Endothelial cell of umbilical vein (primary cell): ENCODE results near the gene MEOX2. TPM values are rescaled to one million over a fixed set of nuclear protein-coding genes. Genes with fewer than 3 reads are reported as not detected.

Source experiments
- BruUV-seq: library from RNA; stranded (reverse); fragments of 400-500 nt; replicated peaks from 2 replicates; lab custom pipeline; 2021; lab: Mats Ljungman, UMichigan
- CTCF ChIA-PET: fragments of 300-600, 350-600 bp; sonication (Branson Sonifier 250); formaldehyde crosslinking; loops from one replicate; lab custom pipeline; 2021; ENCODE audit warnings: antibody characterized with exemption, inconsistent platforms; lab: Charles Lee
- POLR2A ChIA-PET: fragments of 300-600, 350-600 bp; sonication (Branson Sonifier 250); formaldehyde crosslinking; loops from one replicate; lab custom pipeline; 2021; ENCODE audit warnings: antibody characterized with exemption, inconsistent platforms; lab: Charles Lee
- DNase-seq: peaks from one replicate; pipeline ENCODE4 v3.0.0-alpha.2; 2011; ENCODE audit warnings: low read depth, low spot score
- FAIRE-seq: peaks from 2 replicates; lab custom pipeline; 2011; peaks lifted over from hg19 to GRCh38; lab: Jason Lieb, UNC
- H2AFZ ChIP-seq: 2 replicates; pipeline ENCODE4 v1.6.0; 2012; ENCODE audit warnings: low read depth, low read length, control low read depth, inconsistent platforms
- H3K27ac ChIP-seq: 2 replicates; pipeline ENCODE4 v1.5.1; 2011; ENCODE audit warnings: low read depth, mild to moderate bottlenecking, control low read depth, low read length, moderate library complexity; ENCODE audit not compliant: insufficient read depth
- H3K27me3 ChIP-seq, 2 experiments: 2 replicates each; pipeline versions ENCODE4 v1.6.0 to v1.6.1; 2011; ENCODE audit warnings: low read length in 2 of 2, mixed read lengths in 1 of 2; ENCODE audit not compliant: control insufficient read depth in 2 of 2, insufficient read depth in 2 of 2
- H3K36me3 ChIP-seq, 2 experiments: 2 replicates in 1 of 2; 3 replicates in 1 of 2; pipeline ENCODE4 v1.5.1; 2011; ENCODE audit warnings: low read length in 2 of 2, mild to moderate bottlenecking in 1 of 2, moderate library complexity in 1 of 2; ENCODE audit not compliant: control insufficient read depth in 2 of 2, insufficient read depth in 2 of 2; ENCODE audit errors: extremely low read depth in 1 of 2
- H3K4me1 ChIP-seq: 3 replicates; pipeline ENCODE4 v1.5.1; 2011; ENCODE audit warnings: mild to moderate bottlenecking, low read length; ENCODE audit not compliant: control insufficient read depth, insufficient read depth; ENCODE audit errors: extremely low read depth
- H3K4me2 ChIP-seq: 2 replicates; pipeline ENCODE4 v1.6.1; 2011; ENCODE audit warnings: low read length, control low read depth, mixed read lengths; ENCODE audit not compliant: insufficient read depth
- H3K4me3 ChIP-seq, 3 experiments: fragments of 200-600 bp in 1 of 3; sonication (generic), shearing (Covaris generic) in 1 of 3; replicated peaks in 1 of 3; 2 replicates each; pipeline ENCODE4 v1.5.1; 2011 to 2016; ENCODE audit warnings: control low read depth in 3 of 3, low read length in 3 of 3, mild to moderate bottlenecking in 2 of 3, inconsistent platforms in 1 of 3, low read depth in 1 of 3, moderate library complexity in 1 of 3; ENCODE audit not compliant: insufficient read depth in 1 of 3
- H3K79me2 ChIP-seq: 2 replicates; pipeline ENCODE4 v1.6.0; 2012; ENCODE audit warnings: low read length, inconsistent platforms; ENCODE audit not compliant: control insufficient read depth, insufficient read depth
- H3K9ac ChIP-seq: replicated peaks from 2 replicates; pipeline ENCODE3; 2011; ENCODE audit warnings: low read length, control low read depth; ENCODE audit not compliant: insufficient read depth; ENCODE audit errors: extremely low read depth
- H3K9me1 ChIP-seq: replicated peaks from 3 replicates; pipeline ENCODE4 v1.6.0; 2011; ENCODE audit warnings: mild to moderate bottlenecking, low read length; ENCODE audit not compliant: control insufficient read depth, insufficient read depth; ENCODE audit errors: extremely low read depth
- H3K9me3 ChIP-seq: replicated peaks from 2 replicates; pipeline ENCODE4 v1.5.1; 2012; ENCODE audit warnings: low read length, inconsistent platforms; ENCODE audit not compliant: control insufficient read depth, insufficient read depth
- H4K20me1 ChIP-seq: replicated peaks from 2 replicates; pipeline ENCODE3; 2011; ENCODE audit warnings: mild to moderate bottlenecking, low read length; ENCODE audit not compliant: control insufficient read depth, insufficient read depth; ENCODE audit errors: extremely low read depth
- EZH2 ChIP-seq: IDR thresholded peaks from 2 replicates; pipeline ENCODE4 v1.6.1; 2012; ENCODE audit warnings: borderline replicate concordance, low read depth, mild to moderate bottlenecking, moderate library complexity, low read length, inconsistent platforms; ENCODE audit not compliant: severe bottlenecking
- FOS ChIP-seq: IDR thresholded peaks from 2 replicates; pipeline ENCODE4 v1.6.1; 2011; ENCODE audit warnings: mild to moderate bottlenecking, low read length, moderate library complexity, borderline replicate concordance; ENCODE audit not compliant: insufficient read depth
- GATA2 ChIP-seq: IDR thresholded peaks from 2 replicates; pipeline ENCODE4 v1.7.0; 2011; ENCODE audit warnings: low read depth, mild to moderate bottlenecking, moderate library complexity, mixed read lengths, low read length; ENCODE audit not compliant: insufficient read length, insufficient read depth
- JUN ChIP-seq: IDR thresholded peaks from 2 replicates; pipeline ENCODE4 v1.6.1; 2011; ENCODE audit warnings: borderline replicate concordance, low read depth; ENCODE audit not compliant: insufficient read length, insufficient read depth
- MYC ChIP-seq: IDR thresholded peaks from one replicate; pipeline ENCODE4 v1.6.1; 2011; ENCODE audit warnings: mild to moderate bottlenecking, low read depth, low read length
- POLR2A ChIP-seq: IDR thresholded peaks from 2 replicates; pipeline ENCODE4 v1.6.1; 2012; ENCODE audit warnings: low read depth, mild to moderate bottlenecking, control low read depth, low read length
- POLR2AphosphoS5 ChIP-seq: IDR thresholded peaks from 2 replicates; pipeline ENCODE4 v1.6.1; 2012; ENCODE audit warnings: low read depth, mild to moderate bottlenecking, control low read depth, low read length, moderate library complexity; ENCODE audit not compliant: insufficient read depth
- dilution Hi-C: fragments of 300-500 bp; cut with MboI; formaldehyde crosslinking; loops from one replicate; pipeline ENCODE4 v1.15.0; 2019; ENCODE audit warnings: low sequenced_read_pairs; ENCODE audit not compliant: extremely low pct_ligation_motif_present
- intact Hi-C: fragments of 100-400 bp; cut with micrococcal nuclease; formaldehyde crosslinking; loops from one replicate; pipeline ENCODE4 v1.10.0; 2022
- polyA plus RNA-seq, 4 experiments: library from polyadenylated mRNA; depleted of rRNA in 3 of 4; stranded (reverse) in 3 of 4; unstranded in 1 of 4; fragments of >200 nt; gene quantifications; 2 replicates each; pipeline versions ENCODE4 v1.2.1 to v1.2.3, GENCODE V29; 2011 to 2012; ENCODE audit warnings: missing spikeins in 1 of 4
- total RNA-seq: library from RNA; stranded (reverse); gene quantifications from 2 replicates; pipeline ENCODE4 v1.2.3, GENCODE V29; 2021
- TF ChIP-seq, protein P1 (sequence below), 2 donors: IDR thresholded peaks; 1 replicate in 1 of 2; 2 replicates in 1 of 2; pipeline ENCODE4 v1.5.1; 2011; ENCODE audit warnings: low read length in 2 of 2, mild to moderate bottlenecking in 2 of 2, moderate library complexity in 2 of 2, control low read depth in 1 of 2, inconsistent platforms in 1 of 2, low read depth in 1 of 2; ENCODE audit not compliant: insufficient read depth in 1 of 2; ENCODE audit errors: extremely low read depth in 1 of 2
- TF ChIP-seq, protein P2 (sequence below): IDR thresholded peaks from 2 replicates; pipeline ENCODE4 v1.6.1; 2011; ENCODE audit not compliant: insufficient read depth, insufficient read length

MEOX2 gene
- total and polyA plus RNA-seq, 2 donors (not counting 3 experiments of a cell fraction or from before 2014, with no cell fraction given), result 11.6 to 45.1 TPM

- dilution Hi-C loops (no loop called here), intact Hi-C loops (loop anchor here (10.0 kb wide), 1 partner anchor 525 kb away; no protein-coding TSS in a partner anchor)
- Histone ChIP-seq H3K4me3 (no peak overlapping the region), H2AFZ (no peak overlapping the region), H3K36me3 (no peaks in the 10 kb centered on the region), H4K20me1 (no peaks in the 10 kb centered on the region), H3K79me2 (no peaks in the 10 kb centered on the region), H3K4me2 (no peak overlapping the region), H3K9ac (no peak overlapping the region), H3K9me1 (no peaks in the 10 kb centered on the region), H3K27me3 (no peaks in the 10 kb centered on the region), H3K4me1 (no peaks in the 10 kb centered on the region), H3K9me3 (no peaks in the 10 kb centered on the region), H3K27ac (no peak overlapping the region)
- ChIA-PET CTCF (interaction anchor here (2.4 kb wide), 1 partner anchor 9 kb away, joined by 20 read pairs; no protein-coding TSS in a partner anchor), POLR2A (no interaction called here)
- no peak for TF ChIP-seq GATA2
- DNase-seq (no peak), FAIRE-seq (no peak)
- no TSS peak for BruUV-seq
Observed at GRCh38 chr7:15729746-15730145, 43.3 kb upstream of the MEOX2 start.

DNA sequence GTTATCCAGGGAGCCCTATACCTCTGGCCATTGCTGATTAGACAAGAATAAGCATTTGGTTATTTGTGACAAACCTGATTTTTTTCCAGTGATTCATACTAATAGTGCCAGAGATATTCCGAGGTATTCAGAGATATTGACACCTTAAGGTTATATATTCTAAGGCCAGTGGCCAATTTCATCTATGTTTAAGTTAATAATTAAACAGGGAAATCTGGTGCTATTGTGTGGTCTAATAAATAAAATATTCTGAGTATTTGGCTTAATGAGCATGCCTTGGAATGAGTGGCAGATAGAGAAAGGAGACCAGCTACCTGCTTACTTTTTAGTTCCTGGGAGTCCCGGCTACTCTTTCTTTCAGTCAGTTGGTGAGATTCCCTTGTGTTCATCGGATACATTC is 38.6 kb upstream of the MEOX2 start:
- Histone ChIP-seq H3K27me3 (no peaks in the 10 kb centered on the region), H3K36me3 (no peaks in the 10 kb centered on the region), H3K4me3 (no peak overlapping the region), H3K79me2 (no peaks in the 10 kb centered on the region), H4K20me1 (no peaks in the 10 kb centered on the region), H2AFZ (no peak overlapping the region), H3K9me3 (no peaks in the 10 kb centered on the region), H3K4me2 (no peak overlapping the region), H3K4me1 (peaks cover 12% of the 10 kb centered on the region), H3K9me1 (no peaks in the 10 kb centered on the region), H3K9ac (no peak overlapping the region), H3K27ac (no peak overlapping the region)
- ChIA-PET CTCF (no interaction called here), POLR2A (no interaction called here)
- BruUV-seq, result no TSS peak
- FAIRE-seq (no peak), DNase-seq (no peak)
- no peak for TF ChIP-seq GATA2
- TF ChIP-seq FOS, result no peak
- TF ChIP-seq POLR2AphosphoS5, result no peak
- no peak for TF ChIP-seq POLR2A
- TF ChIP-seq, protein P1, sequence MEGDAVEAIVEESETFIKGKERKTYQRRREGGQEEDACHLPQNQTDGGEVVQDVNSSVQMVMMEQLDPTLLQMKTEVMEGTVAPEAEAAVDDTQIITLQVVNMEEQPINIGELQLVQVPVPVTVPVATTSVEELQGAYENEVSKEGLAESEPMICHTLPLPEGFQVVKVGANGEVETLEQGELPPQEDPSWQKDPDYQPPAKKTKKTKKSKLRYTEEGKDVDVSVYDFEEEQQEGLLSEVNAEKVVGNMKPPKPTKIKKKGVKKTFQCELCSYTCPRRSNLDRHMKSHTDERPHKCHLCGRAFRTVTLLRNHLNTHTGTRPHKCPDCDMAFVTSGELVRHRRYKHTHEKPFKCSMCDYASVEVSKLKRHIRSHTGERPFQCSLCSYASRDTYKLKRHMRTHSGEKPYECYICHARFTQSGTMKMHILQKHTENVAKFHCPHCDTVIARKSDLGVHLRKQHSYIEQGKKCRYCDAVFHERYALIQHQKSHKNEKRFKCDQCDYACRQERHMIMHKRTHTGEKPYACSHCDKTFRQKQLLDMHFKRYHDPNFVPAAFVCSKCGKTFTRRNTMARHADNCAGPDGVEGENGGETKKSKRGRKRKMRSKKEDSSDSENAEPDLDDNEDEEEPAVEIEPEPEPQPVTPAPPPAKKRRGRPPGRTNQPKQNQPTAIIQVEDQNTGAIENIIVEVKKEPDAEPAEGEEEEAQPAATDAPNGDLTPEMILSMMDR (IDR thresholded peaks at IDR 0.05; ENCODE audit: extremely low read depth in 1 of 2, insufficient read depth in 1 of 2, low read depth in 1 of 2, low read length in 2 of 2), result no peak
- TF ChIP-seq, protein P2, sequence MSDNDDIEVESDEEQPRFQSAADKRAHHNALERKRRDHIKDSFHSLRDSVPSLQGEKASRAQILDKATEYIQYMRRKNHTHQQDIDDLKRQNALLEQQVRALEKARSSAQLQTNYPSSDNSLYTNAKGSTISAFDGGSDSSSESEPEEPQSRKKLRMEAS, result no peak
- no peak for TF ChIP-seq EZH2
- TF ChIP-seq MYC, result no peak
- no peak for TF ChIP-seq JUN
- intact Hi-C loops (no loop called here), dilution Hi-C loops (no loop called here)
